Measurements from ENCODE around the gene CD48. TPM values are rescaled to one million over a fixed set of nuclear protein-coding genes. Genes with fewer than 3 reads are reported as not detected.

The CD48 gene
- total and polyA plus RNA-seq, 2 of the 4 experiments (the other 2 are of a cell fraction) = not detected

GRCh38 chr1:160733898-160734297, 22.3 kb upstream of the CD48 start:
- no peaks in the 10 kb centered on the region; the same call in 1 of the 2 replicates for H3K27me3 ChIP-seq (ENCODE audit: control insufficient read depth, insufficient read depth, low read length)
- H3K4me3 ChIP-seq (ENCODE audit: insufficient read depth, low read depth, low read length) = no peak overlapping the region
- no peaks in the 10 kb centered on the region for H3K9me1 ChIP-seq (ENCODE audit: insufficient read depth, low read length)
- no peak overlapping the region for H4K91ac ChIP-seq (ENCODE audit: insufficient read depth, low read depth, low read length)
- BruUV-seq (replicated peaks) = no TSS peak
- in situ Hi-C loops (cut with MboI; ENCODE audit: low sequenced_read_pairs) = loop anchor here (10.0 kb wide), 1 partner anchor 59 kb away; no protein-coding TSS in a partner anchor
- H3K27ac ChIP-seq (ENCODE audit: insufficient read depth, low read length) = no peak overlapping the region
- CTCF ChIA-PET = no interaction called here
- no peak overlapping the region for H2BK120ac ChIP-seq (ENCODE audit: low read depth, low read length)
- intact Hi-C loops (cut with micrococcal nuclease) = no loop called here
- H3K14ac ChIP-seq (replicated peaks; ENCODE audit: low read depth, low read length) = no peak overlapping the region
- no peak overlapping the region for H2AK9ac ChIP-seq (replicated peaks; ENCODE audit: low read depth, low read length, poor library complexity)
- no peak overlapping the region for H2AFZ ChIP-seq (replicated peaks; ENCODE audit: low read length, poor library complexity)
- POLR2A ChIA-PET (ENCODE audit: unreplicated experiment) = no interaction called here
- H4K8ac ChIP-seq (ENCODE audit: low read depth in 2 of 2, low read length in 2 of 2) = no peak overlapping the region
- H2BK5ac ChIP-seq (ENCODE audit: low read depth, low read length, poor library complexity, severe bottlenecking) = no peak overlapping the region
- ATAC-seq (ENCODE audit: low read depth) (no peak), DNase-seq (no peak)
- H4K20me1 ChIP-seq (ENCODE audit: insufficient read depth, low read length) = no peaks in the 10 kb centered on the region
- no peaks in the 10 kb centered on the region for H3K36me3 ChIP-seq (ENCODE audit: control insufficient read depth, insufficient read depth, low read length)
- dilution Hi-C loops (cut with HindIII; ENCODE audit: low sequenced_read_pairs, unreplicated experiment) = no loop called here
- TF ChIP-seq CHD1 (IDR thresholded peaks at IDR 0.05; ENCODE audit: low read depth, low read length) (no peak), MXI1 (IDR thresholded peaks at IDR 0.05; ENCODE audit: borderline replicate concordance, low read depth, low read length) (no peak), NFE2L2 (IDR thresholded peaks at IDR 0.05; ENCODE audit: low read depth, low read length) (no peak), CTCF (conservative IDR thresholded peaks at IDR 0.05; ENCODE audit: low read depth, low read length) (no peak)
- H2BK20ac ChIP-seq (ENCODE audit: low read depth, low read length) = no peak overlapping the region
- no peak overlapping the region for H2AK5ac ChIP-seq (ENCODE audit: low read depth, low read length)
- H4K5ac ChIP-seq (ENCODE audit: low read depth, low read length) = no peak overlapping the region
- no peak overlapping the region for H3K4ac ChIP-seq (ENCODE audit: low read depth, low read length)
- no peak overlapping the region for H3K18ac ChIP-seq (ENCODE audit: low read depth, low read length)
- H2BK15ac ChIP-seq (ENCODE audit: low read depth, low read length) = no peak overlapping the region
- H3K23ac ChIP-seq (ENCODE audit: low read depth, low read length) = no peak overlapping the region
- H3K56ac ChIP-seq (ENCODE audit: extremely low read depth, insufficient read depth, low read length) = no peak overlapping the region
- H3K4me1 ChIP-seq (ENCODE audit: control insufficient read depth, insufficient read depth, low read length) = no peaks in the 10 kb centered on the region
- no peak overlapping the region for H3K9ac ChIP-seq (ENCODE audit: low read depth, low read length)
- no peaks in the 10 kb centered on the region for H3K9me3 ChIP-seq (ENCODE audit: control insufficient read depth, insufficient read depth, low read length)
- no peak overlapping the region for H3K4me2 ChIP-seq (ENCODE audit: low read depth, low read length)
- no peaks in the 10 kb centered on the region for H3K79me1 ChIP-seq (ENCODE audit: low read depth in 1 of 2, low read length in 2 of 2)
